IMR-90 (cell line): ENCODE results near the gene APOBEC3B. TPM values are rescaled to one million over a fixed set of nuclear protein-coding genes. Genes with fewer than 3 reads are reported as not detected.
"Not testable (repeated sequence)": the region's sequence is repeated elsewhere in the genome, so short reads cannot be mapped to it uniquely, and the experiment has no call there.

Experiments used
- ATAC-seq: fragments of 200-7000 bp; cut with Tn5 transposase; 2 replicates; pipeline ENCODE4 v1.9.1; 2020; ENCODE audit warnings: low read depth, mild to moderate bottlenecking, moderate library complexity
- BruUV-seq: library from RNA; stranded (reverse); fragments of 400-500 nt; replicated peaks from 2 replicates; lab custom pipeline; 2021; lab: Mats Ljungman, UMichigan
- CTCF ChIA-PET: fragments of 300-600 bp; formaldehyde crosslinking; extraction: SDS; loops from one replicate; lab custom pipeline; 2021; ENCODE audit warnings: antibody characterized with exemption; lab: Yijun Ruan, JAX
- POLR2A ChIA-PET: fragments of 300-600 bp; sonication (Branson Sonifier 250); formaldehyde crosslinking; loops from one replicate; lab custom pipeline; 2022; ENCODE audit warnings: antibody characterized with exemption; ENCODE audit not compliant: unreplicated experiment; lab: Charles Lee
- DNase-seq: peaks from one replicate; pipeline ENCODE4 v3.0.0; 2013
- H2AFZ ChIP-seq: replicated peaks from 2 replicates; pipeline ENCODE3; 2013; ENCODE audit warnings: low read length, mild to moderate bottlenecking; ENCODE audit not compliant: poor library complexity
- H2AK5ac ChIP-seq: 2 replicates; pipeline ENCODE4 v1.6.1; 2013; ENCODE audit warnings: low read depth, low read length, inconsistent platforms
- H2AK9ac ChIP-seq: replicated peaks from 2 replicates; pipeline ENCODE3; 2013; ENCODE audit warnings: mild to moderate bottlenecking, low read depth, low read length, moderate library complexity; ENCODE audit not compliant: poor library complexity
- H2BK120ac ChIP-seq: 2 replicates; pipeline ENCODE4 v1.6.1; 2013; ENCODE audit warnings: low read depth, low read length, inconsistent platforms
- H2BK15ac ChIP-seq: 3 replicates; pipeline ENCODE4 v1.6.1; 2013; ENCODE audit warnings: low read depth, low read length, inconsistent platforms
- H2BK20ac ChIP-seq: 2 replicates; pipeline ENCODE4 v1.6.1; 2013; ENCODE audit warnings: low read depth, mild to moderate bottlenecking, inconsistent platforms, low read length, moderate library complexity
- H2BK5ac ChIP-seq: 2 replicates; pipeline ENCODE4 v1.6.1; 2013; ENCODE audit warnings: mild to moderate bottlenecking, low read depth, low read length, inconsistent platforms; ENCODE audit not compliant: poor library complexity, severe bottlenecking
- H3K14ac ChIP-seq: replicated peaks from 2 replicates; pipeline ENCODE4 v1.6.1; 2013; ENCODE audit warnings: low read depth, low read length, inconsistent platforms
- H3K18ac ChIP-seq: 2 replicates; pipeline ENCODE4 v1.6.1; 2013; ENCODE audit warnings: low read depth, low read length, control low read depth
- H3K23ac ChIP-seq: 2 replicates; pipeline ENCODE4 v1.6.1; 2013; ENCODE audit warnings: low read depth, low read length, inconsistent platforms
- H3K27ac ChIP-seq: 2 replicates; pipeline ENCODE4 v1.5.1; 2013; ENCODE audit warnings: mild to moderate bottlenecking, control low read depth, low read length; ENCODE audit not compliant: insufficient read depth
- H3K27me3 ChIP-seq: 2 replicates; pipeline ENCODE4 v1.6.1; 2013; ENCODE audit warnings: low read length; ENCODE audit not compliant: control insufficient read depth, insufficient read depth
- H3K36me3 ChIP-seq: 2 replicates; pipeline ENCODE4 v1.6.1; 2013; ENCODE audit warnings: low read length, mixed read lengths; ENCODE audit not compliant: control insufficient read depth, insufficient read depth
- H3K4ac ChIP-seq: 2 replicates; pipeline ENCODE4 v1.6.1; 2013; ENCODE audit warnings: low read depth, low read length, inconsistent platforms
- H3K4me1 ChIP-seq: 2 replicates; pipeline ENCODE4 v1.6.1; 2013; ENCODE audit warnings: low read length, mixed read lengths; ENCODE audit not compliant: control insufficient read depth, insufficient read depth
- H3K4me2 ChIP-seq: 2 replicates; pipeline ENCODE4 v1.6.1; 2013; ENCODE audit warnings: low read depth, mild to moderate bottlenecking, control low read depth, low read length, moderate library complexity
- H3K4me3 ChIP-seq: 2 replicates; pipeline ENCODE4 v1.5.1; 2013; ENCODE audit warnings: low read depth, mild to moderate bottlenecking, control low read depth, low read length, moderate library complexity; ENCODE audit not compliant: insufficient read depth
- H3K56ac ChIP-seq: 2 replicates; pipeline ENCODE4 v1.6.1; 2013; ENCODE audit warnings: low read length, inconsistent platforms; ENCODE audit not compliant: insufficient read depth; ENCODE audit errors: extremely low read depth
- H3K79me1 ChIP-seq, 2 experiments: 2 replicates each; pipeline ENCODE4 v1.6.1; 2013; ENCODE audit warnings: low read length in 2 of 2, inconsistent platforms in 1 of 2, low read depth in 1 of 2
- H3K9ac ChIP-seq: 2 replicates; pipeline ENCODE4 v1.6.1; 2013; ENCODE audit warnings: low read depth, low read length, control low read depth
- H3K9me1 ChIP-seq: 2 replicates; pipeline ENCODE4 v1.6.1; 2013; ENCODE audit warnings: low read length, inconsistent platforms; ENCODE audit not compliant: insufficient read depth
- H3K9me3 ChIP-seq: 2 replicates; pipeline ENCODE4 v1.6.1; 2013; ENCODE audit warnings: low read length; ENCODE audit not compliant: control insufficient read depth, insufficient read depth
- H4K20me1 ChIP-seq: 2 replicates; pipeline ENCODE4 v1.6.1; 2013; ENCODE audit warnings: low read length, inconsistent platforms; ENCODE audit not compliant: insufficient read depth
- H4K5ac ChIP-seq: 2 replicates; pipeline ENCODE4 v1.6.1; 2013; ENCODE audit warnings: mild to moderate bottlenecking, low read depth, low read length, control low read depth
- H4K8ac ChIP-seq, 2 experiments: 2 replicates each; pipeline ENCODE4 v1.6.1; 2013; ENCODE audit warnings: low read depth in 2 of 2, low read length in 2 of 2, control low read depth in 1 of 2, inconsistent platforms in 1 of 2
- H4K91ac ChIP-seq: 2 replicates; pipeline ENCODE4 v1.6.1; 2013; ENCODE audit warnings: low read depth, low read length, inconsistent platforms; ENCODE audit not compliant: insufficient read depth
- WGBS, 2 experiments: methylation state at CpG; one replicate each; pipeline versions ENCODE4 v1.1.5 to v1.1.7; 2013; ENCODE audit warnings: missing lambda C conversion rate in 2 of 2; ENCODE audit not compliant: insufficient read length in 1 of 2; ENCODE audit errors: extremely low coverage in 2 of 2; 5-methylcytosine and 5-hydroxymethylcytosine counted together
- dilution Hi-C: fragments of 300-500 bp; cut with HindIII; formaldehyde crosslinking; loops from one replicate; pipeline ENCODE4 v1.14.3; 2018; ENCODE audit warnings: low sequenced_read_pairs; ENCODE audit not compliant: unreplicated experiment
- in situ Hi-C: fragments of 300-500 bp; cut with MboI; formaldehyde crosslinking; loops from 3 replicates; pipeline ENCODE4 v1.14.3; 2019; ENCODE audit warnings: low sequenced_read_pairs, inconsistent platforms, mixed read lengths
- intact Hi-C: fragments of 100-400 bp; cut with micrococcal nuclease; formaldehyde crosslinking; loops from 2 replicates; pipeline ENCODE4 v1.10.0; 2022
- polyA plus RNA-seq, 3 experiments: library from polyadenylated mRNA; depleted of rRNA; stranded (reverse); fragments of >200 nt; gene quantifications; 2 replicates each; pipeline ENCODE4 v1.2.3, GENCODE V29; 2012; ENCODE audit warnings: low replicate concordance in 1 of 3
- total RNA-seq: library from RNA; depleted of rRNA; stranded (reverse); fragments of >200 nt; gene quantifications from 2 replicates; pipeline ENCODE4 v1.2.3, GENCODE V29; 2012

APOBEC3B gene
- total and polyA plus RNA-seq, 2 of the 4 experiments (the other 2 are of a cell fraction) = 17.6 to 34.2 TPM

DNA sequence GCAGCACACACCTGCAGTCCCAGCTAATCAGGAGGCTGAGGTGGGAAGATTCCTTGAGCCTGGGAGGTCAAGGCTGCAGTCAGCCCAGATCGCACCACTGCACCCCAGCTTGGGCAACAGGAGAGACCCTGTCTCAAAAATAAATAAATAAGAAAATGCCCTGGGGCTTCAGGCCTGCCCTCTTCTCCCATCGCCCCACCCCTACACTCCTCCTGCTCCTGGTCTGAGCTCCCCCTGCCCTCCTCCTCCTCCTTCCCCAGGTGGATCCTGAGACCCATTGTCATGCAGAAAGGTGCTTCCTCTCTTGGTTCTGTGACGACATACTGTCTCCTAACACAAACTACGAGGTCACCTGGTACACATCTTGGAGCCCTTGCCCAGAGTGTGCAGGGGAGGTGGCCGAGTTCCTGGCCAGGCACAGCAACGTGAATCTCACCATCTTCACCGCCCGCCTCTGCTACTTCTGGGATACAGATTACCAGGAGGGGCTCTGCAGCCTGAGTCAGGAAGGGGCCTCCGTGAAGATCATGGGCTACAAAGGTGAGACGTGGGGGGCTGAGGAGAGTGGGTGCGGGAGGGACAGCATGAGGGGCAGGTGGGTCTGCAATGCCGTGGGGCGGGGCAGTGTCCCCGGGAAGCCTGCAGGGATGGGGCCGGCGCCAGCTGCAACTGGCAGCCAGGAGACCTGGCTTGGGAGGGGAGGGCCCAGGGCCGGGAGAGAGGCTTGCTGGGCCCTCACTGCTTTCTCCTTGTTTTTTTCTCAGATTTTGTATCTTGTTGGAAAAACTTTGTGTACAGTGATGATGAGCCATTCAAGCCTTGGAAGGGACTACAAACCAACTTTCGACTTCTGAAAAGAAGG is 49.5 kb downstream of the APOBEC3B start:
- CTCF ChIA-PET, H3K4ac ChIP-seq, H3K9me3 ChIP-seq, H2BK20ac ChIP-seq, H3K23ac ChIP-seq, H3K79me1 ChIP-seq, in situ Hi-C loops, DNase-seq, H3K14ac ChIP-seq, POLR2A ChIA-PET, intact Hi-C loops, H2AFZ ChIP-seq, dilution Hi-C loops, H2AK5ac ChIP-seq, H3K9ac ChIP-seq, H3K4me3 ChIP-seq, H4K5ac ChIP-seq, H3K27me3 ChIP-seq, H3K36me3 ChIP-seq, H2AK9ac ChIP-seq, ATAC-seq, H2BK120ac ChIP-seq, H3K9me1 ChIP-seq, H4K20me1 ChIP-seq, H2BK15ac ChIP-seq, H4K8ac ChIP-seq, H3K18ac ChIP-seq, H4K91ac ChIP-seq, H3K4me1 ChIP-seq, H3K56ac ChIP-seq, H3K4me2 ChIP-seq, H3K27ac ChIP-seq, BruUV-seq, H2BK5ac ChIP-seq: not testable (repeated sequence)
- WGBS, 2 experiments = 33% methylated on average over 1 of the region's 18 CpGs; no CpG with 5 or more reads in 1 of the 2 experiments

DNA sequence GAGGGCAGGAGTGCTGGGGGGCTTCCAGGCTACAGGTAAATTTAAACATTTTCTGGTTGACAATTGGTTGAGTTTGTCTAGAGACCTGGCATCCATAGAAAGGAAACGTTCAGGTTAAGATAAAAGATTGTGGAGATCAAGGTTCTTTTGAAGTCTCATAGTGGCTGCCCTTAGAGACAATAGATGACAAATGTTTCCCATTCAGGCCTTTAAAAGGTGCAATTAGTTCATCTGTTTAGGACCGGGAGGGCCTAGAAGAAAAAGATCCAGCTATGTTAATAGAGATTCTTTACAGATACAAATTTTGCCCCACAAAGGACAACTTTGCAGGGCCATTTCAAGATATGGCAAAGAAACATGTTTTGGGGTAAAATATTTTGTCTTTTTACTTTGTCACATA is 54.9 kb downstream of the APOBEC3B start:
- dilution Hi-C loops, CTCF ChIA-PET, H3K27ac ChIP-seq, H4K5ac ChIP-seq, H3K9me1 ChIP-seq, H3K36me3 ChIP-seq, H4K8ac ChIP-seq, H3K4ac ChIP-seq, H3K56ac ChIP-seq, intact Hi-C loops, H2BK5ac ChIP-seq, POLR2A ChIA-PET, H3K4me2 ChIP-seq, H2BK15ac ChIP-seq, H3K4me3 ChIP-seq, in situ Hi-C loops, H2BK20ac ChIP-seq, H3K27me3 ChIP-seq, H3K4me1 ChIP-seq, H3K14ac ChIP-seq, H3K9me3 ChIP-seq, H2AK9ac ChIP-seq, H2AFZ ChIP-seq, ATAC-seq, H4K20me1 ChIP-seq, DNase-seq, H3K23ac ChIP-seq, H2BK120ac ChIP-seq, H2AK5ac ChIP-seq, BruUV-seq, H3K18ac ChIP-seq, H4K91ac ChIP-seq, H3K9ac ChIP-seq: not testable (repeated sequence)
- peaks cover 11% of the 10 kb centered on the region in 2 experiments for H3K79me1 ChIP-seq
- no CpG with 5 or more reads among the region's 2 CpGs for WGBS, 2 experiments
